ENCODE measurements around the gene SERINC4.

SERINC4 gene

GRCh38 chr15:43795997-43796396 is 4.0 kb downstream of the SERINC4 start:
- DNase-seq = no peak

- no peak for DNase-seq
Observed at GRCh38 chr15:43795197-43795596, 4.8 kb downstream of the SERINC4 start.

GRCh38 chr15:43794269-43795037 is 5.6 kb downstream of the SERINC4 start:
- DNase-seq = no peak

- DNase-seq = no peak
Observed at GRCh38 chr15:43793647-43794046, 6.4 kb downstream of the SERINC4 start.

- DNase-seq = peak; percentile 78 to 80
Observed at GRCh38 chr15:43792761-43793476, 7.1 kb downstream of the SERINC4 start.

GRCh38 chr15:43791993-43792760 is 7.8 kb downstream of the SERINC4 start, which contains the start of gene SERF2:
Gene SERF2, plus strand, starts transcription at chr15:43792320. Its CDS starts 57 bp downstream, at chr15:43792377.
- peak; percentile 99 to 100 for DNase-seq

GRCh38 chr15:43789409-43789808 is 10.6 kb downstream of the SERINC4 start:
- DNase-seq = no peak

- no peak for DNase-seq
Observed at GRCh38 chr15:43779016-43779415, 21.0 kb downstream of the SERINC4 start.

GRCh38 chr15:43777267-43777914 is 22.6 kb downstream of the SERINC4 start:
- peak; percentile 63 to 68 for DNase-seq

- DNase-seq = peak; percentile 61 to 77
Observed at GRCh38 chr15:43776718-43777266, 23.2 kb downstream of the SERINC4 start, which contains the start of gene ELL3. Gene ELL3, minus strand, starts transcription at chr15:43776966. Its CDS starts 65 bp downstream, at chr15:43776901.

GRCh38 chr15:43776101-43776717 is 23.8 kb downstream of the SERINC4 start:
- no peak for DNase-seq

- no peak for DNase-seq
Observed at GRCh38 chr15:43775411-43775965, 24.5 kb downstream of the SERINC4 start.

GRCh38 chr15:43774062-43774461 is 26.0 kb downstream of the SERINC4 start:
- no peak for DNase-seq

GRCh38 chr15:43772624-43773023 is 27.4 kb downstream of the SERINC4 start:
- DNase-seq = no peak

GRCh38 chr15:43771816-43772215 is 28.2 kb downstream of the SERINC4 start:
- peak; percentile 29 to 47 for DNase-seq

GRCh38 chr15:43769584-43770228 is 30.3 kb downstream of the SERINC4 start:
- peak; percentile 44 to 81 for DNase-seq

- no peak for DNase-seq
Observed at GRCh38 chr15:43763819-43764446, 36.1 kb downstream of the SERINC4 start.

GRCh38 chr15:43762824-43763223 is 37.2 kb downstream of the SERINC4 start:
- DNase-seq = no peak

- DNase-seq = no peak
Observed at GRCh38 chr15:43751885-43752284, 48.1 kb downstream of the SERINC4 start.

GRCh38 chr15:43749690-43750345 is 50.2 kb downstream of the SERINC4 start:
- DNase-seq = peak; percentile 28 to 70
